Stimulated activated effector memory CD8-positive, alpha-beta T cell treated with anti-CD3 and anti-CD28 coated beads, Interleukin-12 subunit alpha, Interleukin-12 subunit beta, amount 100 ng/mL, for 72 hours (primary cell): ENCODE results near the gene KCNMA1.
"Not testable (repeated sequence)": the region's sequence is repeated elsewhere in the genome, so short reads cannot be mapped to it uniquely, and the experiment has no call there.

Source experiments
- ATAC-seq: fragments of 150-1000 bp; cut with Tn5 transposase; 2 replicates; pipeline ENCODE4 v1.10.0; 2021
- DNase-seq, 2 donors: peaks; one replicate each; pipeline ENCODE4 v3.0.0; 2021 to 2022; ENCODE audit warnings: low spot score in 2 of 2
- H3K27ac Mint-ChIP-seq: one replicate; pipeline ENCODE4 v1.8.0; 2022; ENCODE audit warnings: mild to moderate bottlenecking, mixed read lengths
- H3K36me3 Mint-ChIP-seq: one replicate; pipeline ENCODE4 v1.8.0; 2022; ENCODE audit warnings: mild to moderate bottlenecking, mixed read lengths
- H3K4me1 Mint-ChIP-seq: one replicate; pipeline ENCODE4 v1.8.0; 2022; ENCODE audit warnings: mixed read lengths
- H3K4me3 Mint-ChIP-seq: one replicate; pipeline ENCODE4 v1.8.0; 2022; ENCODE audit warnings: mild to moderate bottlenecking, mixed read lengths
- H3K9me3 Mint-ChIP-seq: one replicate; pipeline ENCODE4 v1.8.0; 2022; ENCODE audit warnings: mixed read lengths

Gene KCNMA1

DNA sequence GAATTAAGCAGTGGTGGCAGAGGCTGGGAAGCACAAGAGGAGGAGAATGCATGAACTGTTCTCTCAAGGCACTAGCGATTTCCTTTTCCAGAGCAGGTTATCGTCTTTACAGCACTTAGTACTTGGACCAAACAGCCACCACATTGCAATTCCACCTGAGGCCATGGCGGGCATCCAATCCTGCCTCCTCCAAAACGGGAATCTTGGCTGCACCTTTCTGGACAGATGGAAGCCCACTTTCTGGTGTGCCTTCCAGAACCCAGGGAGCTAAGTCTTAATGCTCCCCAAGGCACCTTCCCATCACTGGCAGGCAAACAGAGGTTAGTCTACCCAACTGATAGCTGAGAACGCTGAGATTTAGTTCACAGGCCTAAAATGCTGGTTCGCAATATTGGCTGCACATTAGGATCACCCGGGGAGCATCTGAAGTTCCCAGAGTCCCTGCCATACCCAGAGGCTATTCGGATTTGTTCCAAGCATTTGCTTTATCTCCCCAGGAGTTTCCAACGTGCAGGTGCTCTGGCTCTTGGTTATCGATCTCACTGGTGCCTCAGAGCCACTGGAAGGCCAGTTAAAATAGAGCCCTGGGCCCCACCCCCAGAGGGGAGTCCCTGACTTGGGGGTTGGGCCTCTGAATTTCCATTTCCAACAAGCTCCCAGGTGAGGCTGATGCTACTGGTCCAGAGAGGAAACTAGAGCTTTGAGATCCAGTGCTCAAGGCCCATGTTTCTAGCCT, 62.2 kb downstream of the KCNMA1 start:
- no peaks in the 10 kb centered on the region for H3K36me3 Mint-ChIP-seq
- ATAC-seq (no peak), DNase-seq (no peak)
- no peak overlapping the region for H3K4me3 Mint-ChIP-seq
- no peak overlapping the region for H3K27ac Mint-ChIP-seq
- H3K4me1 Mint-ChIP-seq, result no peaks in the 10 kb centered on the region
- no peaks in the 10 kb centered on the region for H3K9me3 Mint-ChIP-seq

DNA sequence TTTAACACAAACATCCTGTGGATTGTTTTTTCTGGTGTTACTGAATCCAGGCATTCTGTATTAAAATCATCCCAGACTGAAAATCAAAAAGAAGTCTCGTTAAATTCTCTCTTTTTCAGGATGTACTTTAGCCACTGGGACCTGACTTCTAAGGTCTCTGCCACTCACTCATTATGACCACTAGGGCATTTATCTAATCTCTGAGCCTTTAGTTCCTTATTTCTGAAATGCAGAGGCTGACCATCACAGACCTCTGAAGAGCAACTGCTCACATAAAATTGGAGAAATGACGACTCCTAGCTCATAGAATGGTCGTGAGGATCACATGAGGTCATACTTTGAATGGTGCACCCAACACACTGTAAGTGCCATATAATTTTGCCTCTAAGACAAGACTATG, 63.2 kb downstream of the KCNMA1 start:
- Mint-ChIP-seq H3K27ac (no peak overlapping the region), H3K4me3 (no peak overlapping the region), H3K9me3 (no peaks in the 10 kb centered on the region), H3K4me1 (no peaks in the 10 kb centered on the region), H3K36me3 (no peaks in the 10 kb centered on the region)
- ATAC-seq (no peak), DNase-seq (no peak)

DNA sequence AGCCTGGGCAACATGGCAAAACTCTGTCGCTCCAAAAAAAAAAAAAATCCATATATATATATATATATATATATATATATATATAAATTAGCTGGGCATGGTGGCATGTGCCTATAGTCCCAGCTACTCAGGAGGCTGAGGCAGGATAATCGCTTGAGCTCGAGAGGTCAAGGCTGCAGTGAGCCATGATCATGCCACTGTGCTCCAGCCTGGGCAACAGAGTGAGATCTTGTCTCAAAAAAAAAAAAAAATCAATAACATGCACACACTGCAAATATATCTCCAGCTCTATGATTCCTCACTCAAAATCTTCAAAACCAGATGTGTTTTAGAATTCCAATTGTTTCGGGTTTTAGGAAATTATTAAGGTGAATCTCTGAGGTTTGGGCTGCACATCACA, 65.1 kb downstream of the KCNMA1 start:
- not testable (repeated sequence) for H3K4me3 Mint-ChIP-seq, H3K9me3 Mint-ChIP-seq, H3K4me1 Mint-ChIP-seq, H3K27ac Mint-ChIP-seq, H3K36me3 Mint-ChIP-seq, DNase-seq, ATAC-seq

DNA sequence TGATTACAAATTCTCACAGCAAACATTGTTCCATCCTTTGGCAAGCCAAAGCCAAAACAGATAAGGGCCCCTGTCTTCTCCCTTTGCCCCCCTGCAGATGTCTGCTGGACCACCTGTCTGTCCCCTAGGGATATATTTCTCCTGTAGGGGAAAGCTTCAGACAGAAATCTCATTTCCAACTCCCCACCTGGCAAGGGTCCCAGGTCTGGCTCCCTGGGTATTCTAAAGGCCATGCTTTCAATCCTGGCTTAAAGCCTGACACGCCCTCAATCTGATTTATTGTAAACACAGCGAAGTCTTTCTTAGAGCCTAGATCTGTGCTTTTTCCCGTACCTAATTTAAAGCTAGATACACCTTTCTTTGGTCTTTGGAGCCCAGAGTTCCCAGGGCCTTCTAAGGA, 66.1 kb downstream of the KCNMA1 start:
- DNase-seq (no peak), ATAC-seq (no peak)
- H3K9me3 Mint-ChIP-seq, result no peaks in the 10 kb centered on the region
- H3K4me1 Mint-ChIP-seq, result no peaks in the 10 kb centered on the region
- no peak overlapping the region for H3K27ac Mint-ChIP-seq
- H3K36me3 Mint-ChIP-seq, result no peaks in the 10 kb centered on the region
- H3K4me3 Mint-ChIP-seq, result no peak overlapping the region

DNA sequence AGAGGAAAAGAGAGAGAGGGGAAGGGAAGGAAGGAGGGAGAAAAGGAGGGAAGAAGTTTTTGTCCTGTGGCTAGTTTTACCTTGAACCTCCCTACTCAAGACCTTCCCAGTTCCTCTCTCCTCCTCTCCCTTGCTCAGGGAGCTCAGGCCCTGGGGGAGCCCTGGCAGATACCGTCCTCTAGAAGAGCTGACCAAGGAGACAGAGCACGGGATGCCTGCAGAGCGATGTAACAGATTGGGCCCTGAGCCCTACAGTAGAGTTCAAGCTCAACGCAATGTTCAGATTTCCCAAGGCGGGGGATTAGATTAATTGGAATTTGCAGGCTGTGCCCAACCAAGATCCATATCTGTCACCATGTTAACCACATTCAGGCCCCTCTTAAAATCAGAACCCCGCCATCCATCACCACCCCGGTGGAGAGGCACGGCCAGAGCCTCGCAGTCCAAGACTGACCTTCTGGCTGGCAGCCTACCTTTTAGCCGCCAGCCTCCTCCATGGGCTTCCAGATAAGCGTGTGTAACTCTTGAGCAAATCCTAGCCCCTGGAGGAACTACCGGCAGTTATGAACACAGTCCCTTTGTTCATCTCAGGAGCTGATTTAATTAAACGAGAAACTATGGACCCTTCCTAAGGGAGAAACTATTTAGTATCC, 70.6 kb downstream of the KCNMA1 start:
- no peak for ATAC-seq
- Mint-ChIP-seq H3K36me3 (no peaks in the 10 kb centered on the region), H3K9me3 (no peaks in the 10 kb centered on the region), H3K4me3 (no peak overlapping the region), H3K4me1 (no peaks in the 10 kb centered on the region), H3K27ac (no peak overlapping the region)
- DNase-seq, result no peak

DNA sequence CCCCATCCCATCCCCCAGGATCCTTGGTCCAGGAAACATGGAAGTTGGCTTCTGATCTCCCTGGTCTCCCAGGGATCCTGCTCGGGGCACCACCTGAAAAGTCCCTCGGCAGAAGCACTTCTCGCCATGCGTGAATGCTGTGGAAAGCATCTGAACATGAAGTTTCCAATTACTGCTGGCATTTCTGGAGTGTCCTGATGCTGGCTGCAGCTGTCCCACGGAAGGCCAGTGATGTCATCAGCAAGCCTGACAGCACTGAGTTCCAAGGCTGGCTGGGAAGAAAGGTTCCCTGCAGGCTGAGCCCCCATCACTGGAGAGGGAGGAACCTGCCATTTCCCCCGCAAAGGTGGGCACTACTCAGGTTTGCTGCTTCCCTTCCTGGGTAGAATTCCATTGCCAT, 71.4 kb downstream of the KCNMA1 start:
- H3K9me3 Mint-ChIP-seq, result no peaks in the 10 kb centered on the region
- ATAC-seq (no peak), DNase-seq (no peak)
- no peak overlapping the region for H3K4me3 Mint-ChIP-seq
- no peaks in the 10 kb centered on the region for H3K4me1 Mint-ChIP-seq
- no peaks in the 10 kb centered on the region for H3K36me3 Mint-ChIP-seq
- H3K27ac Mint-ChIP-seq, result no peak overlapping the region

DNA sequence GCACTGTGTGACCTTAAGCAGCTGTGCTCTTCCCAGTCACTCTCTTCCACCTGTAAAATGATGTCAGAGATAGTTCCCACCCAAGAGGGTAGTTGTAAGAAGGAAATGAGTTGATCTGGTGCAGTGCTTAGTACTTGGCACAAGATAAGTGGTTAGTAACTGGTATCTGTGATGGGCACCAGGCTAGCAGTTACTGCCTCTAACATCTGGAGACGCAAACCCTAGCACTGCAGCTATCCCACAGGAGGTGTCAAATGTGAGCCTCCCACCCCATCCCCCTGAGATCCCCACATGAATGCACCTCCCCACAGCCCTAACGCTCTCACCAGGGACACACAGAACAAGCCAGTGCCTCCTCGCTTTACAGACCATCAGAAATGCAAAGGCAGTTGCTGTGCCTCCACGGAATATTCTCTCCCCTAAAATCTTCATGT, 72.0 kb downstream of the KCNMA1 start:
- no peaks in the 10 kb centered on the region for H3K4me1 Mint-ChIP-seq
- H3K9me3 Mint-ChIP-seq, result no peaks in the 10 kb centered on the region
- no peak for DNase-seq
- H3K36me3 Mint-ChIP-seq, result no peaks in the 10 kb centered on the region
- H3K27ac Mint-ChIP-seq, result no peak overlapping the region
- H3K4me3 Mint-ChIP-seq, result no peak overlapping the region
- peak; percentile 32 for ATAC-seq

DNA sequence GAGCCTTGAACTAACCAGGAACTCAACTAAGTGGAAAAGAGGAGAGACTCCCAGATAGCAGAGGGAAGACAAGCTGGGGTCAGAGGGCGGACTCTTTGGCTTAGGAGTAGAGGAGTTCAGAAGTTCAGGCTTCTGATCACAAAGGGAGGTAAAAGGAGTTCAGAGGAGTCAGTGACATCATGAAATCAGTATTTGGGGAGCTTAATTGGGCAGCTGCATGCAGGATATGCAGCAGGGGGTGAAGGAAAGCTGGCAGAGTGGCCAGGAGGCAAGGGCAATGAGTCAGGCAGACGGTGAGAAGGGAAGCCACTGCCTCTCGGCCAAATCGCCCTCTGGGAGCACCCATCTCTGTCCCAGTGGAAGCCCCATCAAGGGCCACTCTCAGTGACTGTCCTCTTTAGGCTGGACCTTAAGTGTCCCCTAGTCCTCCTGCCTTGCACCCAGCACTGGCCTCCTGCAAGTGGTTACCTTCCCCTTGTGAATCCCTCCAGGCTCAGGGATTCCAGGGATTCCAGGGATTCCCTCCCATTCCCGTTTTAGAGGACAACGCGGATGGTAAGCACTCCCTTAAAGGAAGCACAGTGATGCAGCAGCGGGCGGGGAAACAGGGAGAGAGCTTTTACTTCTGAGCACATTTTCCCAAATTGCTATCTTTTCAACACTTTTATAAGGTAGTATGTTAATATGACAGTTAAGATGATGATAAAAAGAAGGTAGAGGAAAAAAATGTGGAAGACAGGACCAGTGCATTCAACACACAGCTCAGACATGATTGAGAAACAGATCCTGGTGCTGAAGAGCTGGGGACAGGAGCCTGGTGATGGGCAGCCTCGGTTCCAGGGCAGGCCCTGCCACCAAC, 72.6 kb downstream of the KCNMA1 start:
- ATAC-seq (peak; percentile 16), DNase-seq (no peak)
- H3K4me1 Mint-ChIP-seq, result no peaks in the 10 kb centered on the region
- H3K4me3 Mint-ChIP-seq, result no peak overlapping the region
- no peaks in the 10 kb centered on the region for H3K36me3 Mint-ChIP-seq
- H3K27ac Mint-ChIP-seq, result no peak overlapping the region
- no peaks in the 10 kb centered on the region for H3K9me3 Mint-ChIP-seq

DNA sequence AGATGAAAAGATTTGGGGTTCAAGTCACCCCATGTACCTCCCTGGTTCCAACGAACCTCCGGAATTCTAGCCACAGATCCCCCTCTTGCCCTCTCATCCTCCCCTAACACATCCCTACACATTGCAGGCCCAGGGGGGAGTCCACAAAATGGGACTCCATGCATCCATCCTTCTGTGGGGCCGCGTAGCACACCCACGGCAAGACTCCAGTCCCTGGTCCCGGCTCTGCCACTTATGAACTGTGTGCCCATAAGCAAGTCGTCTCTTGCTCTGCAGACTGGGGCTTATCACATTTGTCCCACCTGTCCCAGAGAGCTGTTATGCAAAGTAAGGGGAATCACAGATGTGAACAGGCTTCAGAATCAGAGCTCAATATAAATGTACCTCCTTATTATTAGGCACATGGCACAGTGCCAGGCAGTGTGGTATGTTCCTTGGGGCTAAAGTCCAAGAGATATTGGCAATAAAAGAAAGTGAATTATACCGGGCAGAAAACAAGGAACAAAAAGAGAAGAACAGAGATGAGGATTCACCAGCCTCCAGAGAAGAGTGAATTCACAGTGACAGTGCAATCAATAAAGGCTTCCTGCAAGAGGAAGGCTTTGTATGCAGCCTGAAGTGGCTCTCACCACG, 73.9 kb downstream of the KCNMA1 start:
- no peaks in the 10 kb centered on the region for H3K9me3 Mint-ChIP-seq
- no peaks in the 10 kb centered on the region for H3K4me1 Mint-ChIP-seq
- H3K4me3 Mint-ChIP-seq, result no peak overlapping the region
- no peaks in the 10 kb centered on the region for H3K36me3 Mint-ChIP-seq
- no peak for DNase-seq
- no peak for ATAC-seq
- H3K27ac Mint-ChIP-seq, result no peak overlapping the region

DNA sequence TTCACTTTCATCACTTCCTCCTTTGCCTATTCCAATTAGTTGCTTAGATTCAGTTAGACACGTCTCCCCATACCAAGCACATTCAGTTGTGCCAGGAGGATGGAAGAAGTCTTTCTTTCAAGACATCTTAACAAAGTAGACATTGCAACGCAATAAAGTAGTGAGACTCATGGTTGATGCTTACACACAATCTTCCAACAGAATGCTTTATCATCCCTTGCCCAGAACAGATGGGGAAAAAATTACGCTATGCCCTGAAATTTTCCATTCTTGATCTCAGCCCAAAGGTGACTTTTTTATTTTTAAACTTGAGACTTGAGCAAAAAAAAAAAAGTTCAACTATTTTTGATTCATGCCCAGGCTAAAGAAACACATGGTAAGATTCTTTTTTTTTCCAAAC, 74.9 kb downstream of the KCNMA1 start:
- Mint-ChIP-seq H3K4me3 (no peak overlapping the region), H3K9me3 (no peaks in the 10 kb centered on the region), H3K27ac (no peak overlapping the region), H3K36me3 (no peaks in the 10 kb centered on the region), H3K4me1 (no peaks in the 10 kb centered on the region)
- DNase-seq, result no peak
- no peak for ATAC-seq

DNA sequence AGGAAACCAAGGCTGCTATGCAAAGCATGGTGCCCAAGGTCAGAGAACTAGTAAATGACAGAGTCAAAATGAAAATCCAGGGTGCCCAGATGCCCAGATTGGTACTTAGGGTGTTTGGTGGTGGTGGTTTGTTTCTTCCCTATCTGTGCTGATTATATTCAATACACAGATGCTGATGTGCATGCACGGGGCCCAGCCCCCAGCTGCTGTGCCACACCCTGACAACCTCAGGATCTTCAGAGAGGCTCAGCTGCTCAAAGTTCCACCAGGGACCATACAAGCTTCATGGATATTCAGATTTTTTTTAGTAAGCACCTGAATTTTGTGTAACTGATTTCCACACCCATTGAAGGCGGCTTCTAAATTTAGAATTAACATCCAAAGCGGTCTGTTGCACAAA, 75.6 kb downstream of the KCNMA1 start:
- no peak overlapping the region for H3K4me3 Mint-ChIP-seq
- no peaks in the 10 kb centered on the region for H3K4me1 Mint-ChIP-seq
- no peaks in the 10 kb centered on the region for H3K36me3 Mint-ChIP-seq
- no peak overlapping the region for H3K27ac Mint-ChIP-seq
- no peak for DNase-seq
- ATAC-seq, result no peak
- no peaks in the 10 kb centered on the region for H3K9me3 Mint-ChIP-seq

DNA sequence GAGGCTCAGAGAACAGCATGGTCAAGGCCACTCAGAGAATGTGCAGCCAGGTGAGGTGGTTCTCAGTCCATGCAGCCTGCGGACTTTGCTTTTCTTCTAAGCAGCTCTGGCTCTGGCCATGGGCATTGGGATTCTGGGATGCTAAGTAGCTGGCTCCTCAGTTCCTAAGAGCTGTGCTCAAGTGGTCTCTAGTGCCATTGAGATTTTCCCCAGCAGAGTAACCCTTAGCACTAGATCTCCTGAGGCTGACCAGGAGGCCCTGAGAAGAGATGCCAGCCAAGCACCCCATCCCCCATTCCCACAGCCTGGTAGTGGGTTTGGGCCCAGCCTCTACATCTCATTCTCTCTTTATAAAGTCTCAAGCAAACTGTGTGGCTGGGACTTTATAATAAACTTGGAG, 77.1 kb downstream of the KCNMA1 start:
- Mint-ChIP-seq H3K9me3 (no peaks in the 10 kb centered on the region), H3K4me3 (no peak overlapping the region), H3K36me3 (no peaks in the 10 kb centered on the region), H3K27ac (no peak overlapping the region), H3K4me1 (no peaks in the 10 kb centered on the region)
- DNase-seq (no peak), ATAC-seq (no peak)

DNA sequence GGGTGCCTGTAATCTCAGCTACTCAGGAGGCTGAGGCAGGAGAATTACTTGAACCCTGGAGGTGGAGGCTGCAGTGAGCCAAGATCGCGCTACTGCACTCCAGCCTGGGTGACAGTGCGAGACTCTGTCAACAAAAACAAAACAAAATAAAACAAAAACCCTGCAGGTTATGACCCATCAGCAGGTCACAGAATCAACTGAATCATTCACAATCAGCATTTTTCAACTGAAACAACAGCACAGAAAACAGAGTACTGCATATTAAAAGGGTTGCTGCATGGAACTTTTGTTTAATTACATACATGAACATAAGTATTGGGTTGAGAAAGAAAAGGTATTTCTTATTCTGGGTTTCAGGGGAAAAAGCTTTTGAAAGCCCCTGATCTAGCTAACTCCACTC, 77.6 kb downstream of the KCNMA1 start:
- H3K4me1 Mint-ChIP-seq, result peaks cover 2% of the 10 kb centered on the region
- DNase-seq, result no peak
- no peak for ATAC-seq
- no peak overlapping the region for H3K4me3 Mint-ChIP-seq
- H3K27ac Mint-ChIP-seq, result no peak overlapping the region
- no peaks in the 10 kb centered on the region for H3K9me3 Mint-ChIP-seq
- H3K36me3 Mint-ChIP-seq, result no peaks in the 10 kb centered on the region

DNA sequence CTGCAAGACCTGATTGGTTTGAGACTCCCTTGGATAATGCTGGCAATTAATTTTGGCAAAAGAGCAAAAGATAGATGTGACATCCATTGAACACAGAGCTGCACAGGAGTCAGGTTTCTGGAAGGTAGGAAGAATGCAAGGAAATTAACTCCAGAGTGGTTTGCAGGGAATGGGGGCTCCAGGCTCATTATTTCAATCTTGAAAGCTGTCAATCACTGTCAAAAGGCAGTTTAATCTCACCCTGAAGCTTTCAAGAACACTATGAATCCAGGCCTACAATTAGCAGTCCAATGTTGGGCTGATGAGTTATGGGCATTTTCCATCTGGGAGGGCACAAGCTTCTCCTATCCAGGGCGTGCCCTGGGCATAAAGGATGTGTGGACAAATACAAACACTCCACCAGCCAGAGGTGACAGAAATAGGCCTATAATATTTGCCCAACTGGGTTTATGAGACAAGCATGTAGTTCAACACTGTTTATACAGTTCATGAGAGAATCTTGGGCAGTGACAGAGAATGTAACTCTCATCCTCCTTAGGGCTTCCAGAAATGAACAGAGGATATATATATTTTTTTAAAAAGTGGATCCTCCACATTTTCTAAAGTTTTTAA, 80.5 kb downstream of the KCNMA1 start:
- H3K4me1 Mint-ChIP-seq, result peaks cover 6% of the 10 kb centered on the region
- no peak for DNase-seq
- H3K27ac Mint-ChIP-seq, result no peak overlapping the region
- ATAC-seq, result no peak
- H3K9me3 Mint-ChIP-seq, result no peaks in the 10 kb centered on the region
- H3K4me3 Mint-ChIP-seq, result no peak overlapping the region
- no peaks in the 10 kb centered on the region for H3K36me3 Mint-ChIP-seq

DNA sequence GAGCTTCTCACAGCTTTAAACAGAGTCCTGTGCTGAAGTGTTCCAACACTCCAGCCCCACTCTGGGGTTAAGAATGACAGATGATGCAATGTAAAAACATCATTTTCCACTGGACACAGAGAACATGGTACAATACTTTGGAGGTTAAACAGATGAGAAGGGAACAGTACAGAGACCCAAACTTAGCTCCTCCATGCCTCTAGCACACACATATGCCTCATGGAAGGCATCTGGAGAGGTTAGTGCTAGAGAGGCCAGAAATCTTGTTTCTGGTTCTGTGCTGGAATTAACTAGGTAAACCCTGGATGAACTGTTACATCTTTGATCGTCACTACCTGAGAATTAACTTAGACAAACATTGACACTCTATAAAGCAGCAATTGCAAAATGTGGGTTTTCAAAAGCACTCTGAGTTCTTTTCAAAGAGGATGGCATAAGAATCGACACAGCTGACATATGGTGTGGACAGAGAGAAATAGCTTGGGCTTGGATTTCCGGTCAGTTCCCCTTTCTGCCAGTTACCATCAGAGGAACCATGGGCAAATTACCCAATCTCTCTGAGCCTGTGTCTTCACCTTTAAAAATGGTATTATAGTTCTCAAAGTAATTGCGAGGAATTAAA, 81.9 kb downstream of the KCNMA1 start:
- no peaks in the 10 kb centered on the region for H3K9me3 Mint-ChIP-seq
- H3K4me3 Mint-ChIP-seq, result no peak overlapping the region
- peaks cover 6% of the 10 kb centered on the region for H3K4me1 Mint-ChIP-seq
- DNase-seq (no peak), ATAC-seq (no peak)
- H3K27ac Mint-ChIP-seq, result no peak overlapping the region
- H3K36me3 Mint-ChIP-seq, result no peaks in the 10 kb centered on the region
